HG02970 (cell line): Measurements from ENCODE around the gene EFCAB7.
A peak's percentile ranks its signal among the peaks of the same experiment; 100 is the strongest.

Experiments used
- ATAC-seq: cut with Tn5 transposase; IDR thresholded peaks from one replicate; pipeline ENCODE4 v1.9.1; 2021; ENCODE audit warnings: mild to moderate bottlenecking, moderate library complexity, moderate number of reproducible peaks; ENCODE audit not compliant: unreplicated experiment, low FRiP score

EFCAB7 gene

GRCh38 chr1:63522891-63523728 lies at the start of gene EFCAB7, which contains the start of gene ITGB3BP:
TSS of gene EFCAB7 (plus strand) at chr1:63523525. CDS start at chr1:63525573, 2,048 bp downstream.
TSS of gene ITGB3BP (minus strand) at chr1:63523225. CDS start at chr1:63523133, 92 bp downstream.
- ATAC-seq, result peak; percentile 89

- ATAC-seq, result no peak
Observed at GRCh38 chr1:63475761-63476160, 47.6 kb upstream of the EFCAB7 start.

GRCh38 chr1:63480057-63480456 lies 43.3 kb upstream of the EFCAB7 start:
- no peak for ATAC-seq

- no peak for ATAC-seq
Observed at GRCh38 chr1:63486629-63487028, 36.7 kb upstream of the EFCAB7 start.

- no peak for ATAC-seq
Observed at GRCh38 chr1:63487336-63488065, 35.8 kb upstream of the EFCAB7 start.

- ATAC-seq, result no peak
Observed at GRCh38 chr1:63497577-63497976, 25.7 kb upstream of the EFCAB7 start.

- no peak for ATAC-seq
Observed at GRCh38 chr1:63498106-63498505, 25.2 kb upstream of the EFCAB7 start.

GRCh38 chr1:63501256-63501655 lies 22.1 kb upstream of the EFCAB7 start:
- ATAC-seq, result no peak

- ATAC-seq, result no peak
Observed at GRCh38 chr1:63506782-63507181, 16.5 kb upstream of the EFCAB7 start.

GRCh38 chr1:63509718-63510117 lies 13.6 kb upstream of the EFCAB7 start:
- no peak for ATAC-seq

GRCh38 chr1:63512584-63512983 lies 10.7 kb upstream of the EFCAB7 start:
- no peak for ATAC-seq

- no peak for ATAC-seq
Observed at GRCh38 chr1:63516629-63517028, 6.7 kb upstream of the EFCAB7 start.

- no peak for ATAC-seq
Observed at GRCh38 chr1:63523738-63524137, 413 bp downstream of the EFCAB7 start.

GRCh38 chr1:63524201-63524600 lies 876 bp downstream of the EFCAB7 start:
- ATAC-seq, result no peak

GRCh38 chr1:63532727-63533126 lies 9.4 kb downstream of the EFCAB7 start:
- no peak for ATAC-seq

GRCh38 chr1:63533931-63534330 lies 10.6 kb downstream of the EFCAB7 start:
- ATAC-seq, result no peak

- no peak for ATAC-seq
Observed at GRCh38 chr1:63534406-63534805, 11.1 kb downstream of the EFCAB7 start.

- no peak for ATAC-seq
Observed at GRCh38 chr1:63537006-63537405, 13.7 kb downstream of the EFCAB7 start.

- ATAC-seq, result no peak
Observed at GRCh38 chr1:63537940-63538339, 14.6 kb downstream of the EFCAB7 start.

- no peak for ATAC-seq
Observed at GRCh38 chr1:63545780-63546179, 22.5 kb downstream of the EFCAB7 start.

GRCh38 chr1:63547621-63548294 lies 24.4 kb downstream of the EFCAB7 start:
- no peak for ATAC-seq
